ENCODE measurements around the gene PCSK6. TPM values are rescaled to one million over a fixed set of nuclear protein-coding genes. Genes with fewer than 3 reads are reported as not detected.
"Not testable (repeated sequence)": the region's sequence is repeated elsewhere in the genome, so short reads cannot be mapped to it uniquely, and the experiment has no call there.

PCSK6 gene
- total RNA-seq, 2 donors from 2014 or later, result 14.5 to 20.2 TPM

GRCh38 chr15:101474983-101475382 lies 14.5 kb downstream of the PCSK6 start:
- intact Hi-C loops (cut with DNase I), result no loop called here
- DNase-seq (no peak), ATAC-seq (no peak)

- intact Hi-C loops (cut with DNase I), result no loop called here
- ATAC-seq, result no peak
- no peak for DNase-seq
Observed at GRCh38 chr15:101474233-101474632, 15.3 kb downstream of the PCSK6 start.

GRCh38 chr15:101472033-101472432 lies 17.5 kb downstream of the PCSK6 start:
- intact Hi-C loops (cut with DNase I), result no loop called here
- ATAC-seq (no peak), DNase-seq (no peak)

GRCh38 chr15:101470548-101471239 lies 18.8 kb downstream of the PCSK6 start:
- no peak for DNase-seq
- ATAC-seq, result peak in 1 of 2 donors; percentile 52
- intact Hi-C loops (cut with DNase I), result no loop called here

- no peak for DNase-seq
- intact Hi-C loops (cut with DNase I), result no loop called here
- peak; percentile 62 to 76 for ATAC-seq
Observed at GRCh38 chr15:101469520-101470288, 19.8 kb downstream of the PCSK6 start.

- no peak for DNase-seq
- no peak for ATAC-seq
- intact Hi-C loops (cut with DNase I), result no loop called here
Observed at GRCh38 chr15:101466188-101466587, 23.3 kb downstream of the PCSK6 start.

- ATAC-seq (no peak), DNase-seq (no peak)
- intact Hi-C loops (cut with DNase I), result no loop called here
Observed at GRCh38 chr15:101464999-101465669, 24.4 kb downstream of the PCSK6 start.

GRCh38 chr15:101464256-101464998 lies 25.1 kb downstream of the PCSK6 start:
- DNase-seq, result no peak
- ATAC-seq, result no peak
- intact Hi-C loops (cut with DNase I), result no loop called here

GRCh38 chr15:101463696-101464095 lies 25.8 kb downstream of the PCSK6 start:
- intact Hi-C loops (cut with DNase I); DNase-seq; ATAC-seq: not testable (repeated sequence)

GRCh38 chr15:101463270-101463669 lies 26.2 kb downstream of the PCSK6 start:
- ATAC-seq (no peak), DNase-seq (no peak)
- intact Hi-C loops (cut with DNase I), result no loop called here

GRCh38 chr15:101461097-101461496 lies 28.4 kb downstream of the PCSK6 start:
- intact Hi-C loops (cut with DNase I), result no loop called here
- DNase-seq (no peak), ATAC-seq (no peak)

GRCh38 chr15:101459579-101460300 lies 29.8 kb downstream of the PCSK6 start:
- no peak for DNase-seq
- intact Hi-C loops (cut with DNase I), result no loop called here
- ATAC-seq, result no peak

GRCh38 chr15:101458908-101459578 lies 30.5 kb downstream of the PCSK6 start:
- intact Hi-C loops (cut with DNase I), result no loop called here
- ATAC-seq, result peak; percentile 29 to 62
- no peak for DNase-seq

- intact Hi-C loops (cut with DNase I), result no loop called here
- ATAC-seq (no peak), DNase-seq (no peak)
Observed at GRCh38 chr15:101458158-101458900, 31.2 kb downstream of the PCSK6 start.

GRCh38 chr15:101457696-101458095 lies 31.8 kb downstream of the PCSK6 start:
- ATAC-seq, result no peak
- intact Hi-C loops (cut with DNase I), result no loop called here

GRCh38 chr15:101456057-101456739 lies 33.3 kb downstream of the PCSK6 start:
- intact Hi-C loops (cut with DNase I), result no loop called here
- ATAC-seq, result peak in 1 of 2 donors; percentile 52
- no peak for DNase-seq

More at GRCh38 chr15:101457696-101458095, 31.8 kb downstream of the PCSK6 start:
- no peak for DNase-seq

All from left cardiac atrium (tissue), 4 donors.